HG03558 (cell line): ENCODE data around the gene MSI2.

Experiments
- ATAC-seq: cut with Tn5 transposase; IDR thresholded peaks from one replicate; pipeline ENCODE4 v1.9.1; 2021; ENCODE audit warnings: moderate number of reproducible peaks; ENCODE audit not compliant: unreplicated experiment; ENCODE audit errors: extremely low read depth

MSI2 gene

GRCh38 chr17:57269052-57269451, 12.7 kb downstream of the MSI2 start:
- no peak for ATAC-seq

GRCh38 chr17:57269598-57270255, 13.4 kb downstream of the MSI2 start:
- no peak for ATAC-seq

- no peak for ATAC-seq
These were observed 14.5 kb downstream of the MSI2 start for GRCh38 chr17:57270801-57271245.

GRCh38 chr17:57271821-57272220, 15.5 kb downstream of the MSI2 start:
- ATAC-seq, result no peak

GRCh38 chr17:57273490-57273889, 17.2 kb downstream of the MSI2 start:
- no peak for ATAC-seq

GRCh38 chr17:57274162-57274561, 17.8 kb downstream of the MSI2 start:
- ATAC-seq, result no peak

GRCh38 chr17:57275071-57275764, 18.9 kb downstream of the MSI2 start:
- ATAC-seq, result no peak

GRCh38 chr17:57276621-57277020, 20.3 kb downstream of the MSI2 start:
- no peak for ATAC-seq

- ATAC-seq, result no peak
These were observed 21.7 kb downstream of the MSI2 start for GRCh38 chr17:57277923-57278604.

- no peak for ATAC-seq
These were observed 22.5 kb downstream of the MSI2 start for GRCh38 chr17:57278740-57279387.

- ATAC-seq, result no peak
These were observed 23.1 kb downstream of the MSI2 start for GRCh38 chr17:57279432-57279831.

- ATAC-seq, result no peak
These were observed 25.6 kb downstream of the MSI2 start for GRCh38 chr17:57281887-57282286.

- no peak for ATAC-seq
These were observed 26.0 kb downstream of the MSI2 start for GRCh38 chr17:57282296-57282695.

- ATAC-seq, result no peak
These were observed 27.1 kb downstream of the MSI2 start for GRCh38 chr17:57283203-57283971.

GRCh38 chr17:57284583-57284982, 28.3 kb downstream of the MSI2 start:
- no peak for ATAC-seq

- ATAC-seq, result no peak
These were observed 28.8 kb downstream of the MSI2 start for GRCh38 chr17:57284984-57285646.

GRCh38 chr17:57285701-57286100, 29.4 kb downstream of the MSI2 start:
- no peak for ATAC-seq

GRCh38 chr17:57286399-57287105, 30.2 kb downstream of the MSI2 start:
- ATAC-seq, result no peak
